ENCODE data around the gene SIDT2. TPM values are rescaled to one million over a fixed set of nuclear protein-coding genes. Genes with fewer than 3 reads are reported as not detected.

The SIDT2 gene
- total and polyA plus RNA-seq, 2 of the 13 experiments (the other 11 are each of a cell fraction or from before 2014, with no cell fraction given), result 11.5 to 28.0 TPM

DNA sequence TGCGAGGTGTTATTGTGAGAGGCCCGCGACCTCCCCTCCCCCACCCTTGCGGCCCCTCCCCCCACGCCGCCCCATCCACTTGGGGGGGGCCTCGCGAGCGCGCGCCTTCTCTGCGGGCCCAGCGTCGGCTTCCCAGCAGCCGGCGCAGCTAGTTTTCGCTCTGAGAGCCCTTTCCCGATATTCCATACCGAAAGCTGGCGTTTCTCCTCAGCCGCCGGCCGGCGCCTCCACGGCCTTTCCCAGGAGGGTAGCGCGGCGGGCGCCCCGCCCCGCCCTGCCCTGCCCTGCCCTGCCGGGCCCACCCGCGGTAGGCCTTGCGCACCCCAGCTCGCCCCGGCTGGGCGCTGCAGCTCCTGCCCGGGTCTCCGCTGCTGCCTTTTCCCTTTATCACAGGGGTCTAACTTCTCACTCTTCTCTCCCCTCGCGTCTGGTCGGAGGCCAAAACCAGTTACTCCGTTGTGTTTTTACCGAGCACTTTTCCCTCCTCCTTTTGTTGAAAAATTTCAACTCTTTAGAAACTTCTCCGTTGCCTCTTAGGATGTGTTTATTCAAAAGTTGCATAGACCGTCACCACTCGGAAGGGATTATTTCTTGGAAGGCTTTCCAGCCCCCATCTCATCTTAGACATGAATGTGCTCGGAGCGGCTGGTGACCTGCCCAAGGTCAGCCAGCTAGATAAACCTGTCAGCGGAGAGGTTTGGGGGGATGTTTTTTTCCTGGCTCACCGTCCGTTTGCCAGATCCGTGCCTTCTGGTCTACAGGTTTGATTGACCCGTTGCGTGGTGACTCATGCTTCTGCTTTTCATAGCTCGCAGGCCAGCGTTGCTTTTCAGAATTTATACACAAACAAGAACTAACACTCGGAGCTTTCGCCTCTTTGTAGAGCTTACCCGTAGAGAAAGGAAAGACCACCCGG lies 33.8 kb upstream of the SIDT2 start (continued):
- TF ChIP-seq, protein P1, sequence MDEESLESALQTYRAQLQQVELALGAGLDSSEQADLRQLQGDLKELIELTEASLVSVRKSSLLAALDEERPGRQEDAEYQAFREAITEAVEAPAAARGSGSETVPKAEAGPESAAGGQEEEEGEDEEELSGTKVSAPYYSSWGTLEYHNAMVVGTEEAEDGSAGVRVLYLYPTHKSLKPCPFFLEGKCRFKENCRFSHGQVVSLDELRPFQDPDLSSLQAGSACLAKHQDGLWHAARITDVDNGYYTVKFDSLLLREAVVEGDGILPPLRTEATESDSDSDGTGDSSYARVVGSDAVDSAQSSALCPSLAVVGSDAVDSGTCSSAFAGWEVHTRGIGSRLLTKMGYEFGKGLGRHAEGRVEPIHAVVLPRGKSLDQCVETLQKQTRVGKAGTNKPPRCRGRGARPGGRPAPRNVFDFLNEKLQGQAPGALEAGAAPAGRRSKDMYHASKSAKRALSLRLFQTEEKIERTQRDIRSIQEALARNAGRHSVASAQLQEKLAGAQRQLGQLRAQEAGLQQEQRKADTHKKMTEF (CRISPR knock-in tag; IDR thresholded peaks at IDR 0.05), result no peak
- TF ChIP-seq ZNF547 (CRISPR knock-in tag; IDR thresholded peaks at IDR 0.05) (no peak), ZNF468 (CRISPR knock-in tag; IDR thresholded peaks at IDR 0.05) (no peak), BCL6 (CRISPR knock-in tag; IDR thresholded peaks at IDR 0.05) (0 out of 2 replicates have a peak, but pooled peaks have one; percentile 6)

DNA sequence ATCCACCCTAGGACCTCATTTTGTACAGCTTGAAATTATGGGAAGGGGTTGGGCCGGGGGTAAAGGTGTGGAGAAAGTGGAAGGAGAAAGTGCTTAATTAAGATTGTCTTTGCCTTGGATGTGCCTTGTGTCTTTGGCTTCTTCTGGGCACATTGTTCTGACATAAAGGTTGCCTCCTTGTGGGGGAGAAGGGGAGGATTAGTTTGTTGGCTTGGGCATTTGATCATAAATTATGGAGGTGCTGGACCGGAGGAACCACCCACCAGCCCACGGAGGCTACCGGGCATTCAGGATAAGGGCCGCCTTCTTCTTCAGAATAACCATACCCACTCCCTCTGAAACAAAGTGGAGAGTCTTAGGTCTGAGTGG lies 33.2 kb upstream of the SIDT2 start:
- POLR2A ChIA-PET, result interaction anchor here (0.9 to 4.4 kb wide), 8 partner anchors 12 to 319 kb away, joined by 3 to 41 read pairs (median 8); partner anchors contain the start of genes APOA1, CEP164, PCSK7 and RNF214
- H3K27me3 ChIP-seq (ENCODE audit: control insufficient read depth in 1 of 2, insufficient read depth in 2 of 2, low read length in 2 of 2), result no peaks in the 10 kb centered on the region; a peak in 1 of 5 replicates
- 6% methylated on average over 2 of the region's 5 CpGs for WGBS (ENCODE audit: low lambda C conversion rate)
- ATAC-seq (no peak), FAIRE-seq (no peak), DNase-seq (ENCODE audit: low spot score) (peak; percentile 16)
- intact Hi-C loops (cut with micrococcal nuclease; ENCODE audit: unreplicated experiment), result no loop called here
- TF ChIP-seq ARID2 (CRISPR knock-in tag; IDR thresholded peaks at IDR 0.05; ENCODE audit: borderline replicate concordance), result 0 out of 2 replicates have a peak, but pooled peaks have one; percentile 3
- TF ChIP-seq BCL6 (CRISPR knock-in tag; IDR thresholded peaks at IDR 0.05), result no peak
- H3K27ac ChIP-seq (ENCODE audit: extremely low read length, insufficient read depth, low read length), result peak overlapping the region; percentile 62
- in situ Hi-C loops (cut with HindIII; ENCODE audit: extremely low pct_ligation_motif_present, low pct_unique_long_range_greater_than_20kb), result no loop called here
- TSS peak; percentile 69 for BruUV-seq (replicated peaks)
- H4K20me1 ChIP-seq (ENCODE audit: insufficient read depth, low read length), result peaks cover 49% of the 10 kb centered on the region
- H2AFZ ChIP-seq (ENCODE audit: low read length), result no peak overlapping the region
- peak overlapping the region; percentile 86 to 97 (median 94) for H3K4me3 ChIP-seq (replicated peaks in 1 of 3; ENCODE audit: insufficient read depth in 1 of 3, low read depth in 2 of 3, low read length in 3 of 3)
- H3K9me3 ChIP-seq (ENCODE audit: low read length), result no peaks in the 10 kb centered on the region
- CTCF ChIA-PET (ENCODE audit: low intra/inter-chr PET ratio, low total read pairs), result no interaction called here
- peaks cover 57% of the 10 kb centered on the region for H3K79me2 ChIP-seq (ENCODE audit: insufficient read depth, low read length)
- H3K4me1 ChIP-seq (ENCODE audit: insufficient read depth, low read length), result peaks cover 23% of the 10 kb centered on the region
- H3K36me3 ChIP-seq (replicated peaks in 1 of 2; ENCODE audit: control insufficient read depth in 1 of 2, insufficient read depth in 2 of 2, low read length in 2 of 2), result peaks cover 5 to 21% of the 10 kb centered on the region in 2 experiments
- peak overlapping the region; percentile 88 for H3K4me2 ChIP-seq (ENCODE audit: low read depth, low read length)
- H3K9ac ChIP-seq (ENCODE audit: insufficient read depth, low read depth, low read length), result peak overlapping the region; percentile 76

All from HepG2 (cell line).